Measurements from ENCODE around the gene CMTM3.
"Not testable (repeated sequence)": the region's sequence is repeated elsewhere in the genome, so short reads cannot be mapped to it uniquely, and the experiment has no call there.

The CMTM3 gene

GRCh38 chr16:66610111-66610820 lies 5.8 kb downstream of the CMTM3 start:
- no peak for DNase-seq

GRCh38 chr16:66611911-66612310 lies 7.4 kb downstream of the CMTM3 start:
- DNase-seq, result not testable (repeated sequence)

- no peak for DNase-seq
Observed at GRCh38 chr16:66612422-66612821, 7.9 kb downstream of the CMTM3 start.

- no peak for DNase-seq
Observed at GRCh38 chr16:66614161-66614802, 9.8 kb downstream of the CMTM3 start.

- no peak for DNase-seq
Observed at GRCh38 chr16:66616169-66616568, 11.7 kb downstream of the CMTM3 start.

GRCh38 chr16:66616592-66616991 lies 12.1 kb downstream of the CMTM3 start:
- no peak for DNase-seq

GRCh38 chr16:66617010-66617434 lies 12.5 kb downstream of the CMTM3 start:
- no peak for DNase-seq

- DNase-seq, result no peak
Observed at GRCh38 chr16:66617728-66618127, 13.2 kb downstream of the CMTM3 start.

GRCh38 chr16:66618588-66619375 lies 14.3 kb downstream of the CMTM3 start:
- no peak for DNase-seq

GRCh38 chr16:66619534-66620428 lies 15.3 kb downstream of the CMTM3 start:
- no peak for DNase-seq

- no peak for DNase-seq
Observed at GRCh38 chr16:66620429-66620795, 15.9 kb downstream of the CMTM3 start.

- no peak for DNase-seq
Observed at GRCh38 chr16:66621973-66622372, 17.5 kb downstream of the CMTM3 start.

- no peak for DNase-seq
Observed at GRCh38 chr16:66622863-66623262, 18.4 kb downstream of the CMTM3 start.

GRCh38 chr16:66623755-66624154 lies 19.3 kb downstream of the CMTM3 start:
- DNase-seq, result no peak

GRCh38 chr16:66627611-66628378 lies 23.3 kb downstream of the CMTM3 start:
- not testable (repeated sequence) for DNase-seq

- DNase-seq, result no peak
Observed at GRCh38 chr16:66629856-66630255, 25.4 kb downstream of the CMTM3 start.

GRCh38 chr16:66630561-66631260 lies 26.2 kb downstream of the CMTM3 start:
- not testable (repeated sequence) for DNase-seq

GRCh38 chr16:66631558-66631957 lies 27.1 kb downstream of the CMTM3 start:
- not testable (repeated sequence) for DNase-seq

GRCh38 chr16:66634527-66635196 lies 30.2 kb downstream of the CMTM3 start:
- no peak for DNase-seq

GRCh38 chr16:66635406-66635805 lies 30.9 kb downstream of the CMTM3 start:
- no peak for DNase-seq

- no peak for DNase-seq
Observed at GRCh38 chr16:66636199-66636598, 31.7 kb downstream of the CMTM3 start.
